HG02642 (cell line): ENCODE data around the gene ACE2.

Experiments used
- ATAC-seq: cut with Tn5 transposase; IDR thresholded peaks from one replicate; pipeline ENCODE4 v1.9.1; 2021; ENCODE audit warnings: mild to moderate bottlenecking; ENCODE audit not compliant: unreplicated experiment, poor library complexity

ACE2 gene

DNA sequence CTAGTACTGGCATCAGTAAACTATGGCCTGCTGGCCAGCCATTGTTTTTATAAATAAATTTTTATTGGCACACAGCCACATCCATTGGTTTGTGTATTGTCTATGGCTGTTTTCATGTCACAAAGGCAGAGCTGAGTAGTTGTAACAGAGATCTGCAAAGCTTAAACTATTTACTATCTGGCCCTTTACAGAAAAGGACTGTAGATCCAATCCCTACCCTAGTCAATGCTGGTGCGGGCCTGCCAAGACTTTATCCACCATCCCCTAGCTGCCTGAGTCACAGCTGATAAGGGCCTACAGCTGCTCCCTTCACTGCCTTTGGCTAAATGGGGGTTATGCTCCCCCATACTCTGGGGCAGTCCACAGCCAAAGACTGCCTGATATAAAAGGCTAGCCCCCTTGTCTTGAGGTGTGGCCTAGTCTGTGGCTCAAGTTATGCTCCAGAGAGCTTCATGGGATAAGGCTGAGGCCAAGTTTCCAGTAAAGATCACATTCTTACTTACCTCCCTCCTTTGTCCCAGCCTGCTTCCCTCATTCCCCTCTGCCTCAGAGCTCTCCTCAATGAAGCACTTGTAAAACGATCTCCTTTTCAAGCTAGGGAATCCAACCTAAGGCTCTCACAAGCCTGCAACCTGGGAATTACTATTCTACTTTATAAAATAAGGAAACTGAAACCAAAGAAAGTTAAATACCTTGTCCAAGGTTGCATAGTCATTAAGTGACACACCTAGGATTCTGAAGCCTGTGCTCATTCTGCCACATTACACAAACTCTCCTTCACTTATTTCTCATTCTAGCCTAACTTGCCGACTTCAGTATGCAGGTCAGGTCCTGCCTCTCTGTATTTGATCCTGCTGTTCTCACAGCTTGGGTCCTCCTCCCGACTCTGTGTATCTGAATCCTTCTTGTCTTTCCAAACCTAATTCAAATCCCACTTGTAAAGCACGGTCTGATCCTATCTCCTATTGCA lies 20.7 kb downstream of the ACE2 start:
- no peak for ATAC-seq

DNA sequence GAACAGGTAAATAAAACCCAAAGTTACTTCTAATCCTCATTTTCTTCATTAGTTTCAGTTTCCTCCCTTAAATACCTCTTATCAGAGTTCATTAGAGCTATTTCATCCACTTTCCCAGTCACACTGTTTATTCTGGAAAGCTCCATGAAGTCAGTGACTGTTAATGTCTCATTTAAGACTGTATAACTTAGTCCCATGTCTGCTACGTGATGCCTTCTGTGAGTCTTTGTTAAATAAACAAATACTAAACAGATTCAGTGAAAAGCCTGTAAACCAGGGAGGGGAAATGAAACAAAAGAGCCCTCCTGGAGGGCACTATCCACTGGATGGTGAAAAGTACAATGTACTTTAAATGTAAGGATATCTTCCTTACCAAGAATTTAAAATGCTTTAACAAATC lies 24.7 kb downstream of the ACE2 start:
- ATAC-seq, result no peak

DNA sequence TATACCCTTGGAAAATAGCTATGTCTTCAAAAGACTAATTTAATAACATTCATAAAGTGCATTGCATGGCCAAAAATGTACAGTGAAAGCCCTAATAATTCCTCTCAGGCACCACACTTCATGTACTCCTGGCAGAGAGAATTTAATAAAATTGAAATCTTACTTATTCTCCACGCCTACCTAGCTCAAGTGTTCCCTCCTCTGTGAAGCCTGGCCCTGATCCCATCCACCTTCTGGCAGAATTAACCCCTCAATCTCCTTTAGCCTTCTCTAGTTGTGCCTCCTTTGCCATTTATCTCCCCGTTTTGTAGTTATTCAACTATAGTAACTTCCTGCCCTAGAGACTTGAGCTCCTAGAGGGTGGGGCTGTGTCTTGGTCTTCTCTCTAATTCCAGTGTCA lies 26.7 kb downstream of the ACE2 start:
- ATAC-seq, result no peak

DNA sequence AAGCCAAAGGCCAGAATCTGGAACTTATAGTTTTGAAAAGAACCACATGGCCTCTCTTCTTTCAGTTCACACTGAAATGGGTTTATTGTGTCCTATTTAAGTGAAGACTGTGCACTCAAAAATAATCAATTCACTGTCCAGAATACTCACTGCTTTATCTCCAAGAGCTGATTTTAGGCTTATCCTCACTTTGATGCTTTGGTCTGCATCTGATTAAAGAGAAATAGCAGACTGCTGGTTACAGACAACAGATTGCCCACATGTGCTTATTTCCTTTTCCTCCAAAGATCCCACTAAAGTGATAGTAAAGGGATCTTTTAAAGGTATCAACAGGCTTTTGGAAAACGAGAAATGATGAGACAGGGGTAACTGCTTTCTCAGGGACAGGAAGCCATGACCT lies 30.6 kb downstream of the ACE2 start:
- no peak for ATAC-seq

DNA sequence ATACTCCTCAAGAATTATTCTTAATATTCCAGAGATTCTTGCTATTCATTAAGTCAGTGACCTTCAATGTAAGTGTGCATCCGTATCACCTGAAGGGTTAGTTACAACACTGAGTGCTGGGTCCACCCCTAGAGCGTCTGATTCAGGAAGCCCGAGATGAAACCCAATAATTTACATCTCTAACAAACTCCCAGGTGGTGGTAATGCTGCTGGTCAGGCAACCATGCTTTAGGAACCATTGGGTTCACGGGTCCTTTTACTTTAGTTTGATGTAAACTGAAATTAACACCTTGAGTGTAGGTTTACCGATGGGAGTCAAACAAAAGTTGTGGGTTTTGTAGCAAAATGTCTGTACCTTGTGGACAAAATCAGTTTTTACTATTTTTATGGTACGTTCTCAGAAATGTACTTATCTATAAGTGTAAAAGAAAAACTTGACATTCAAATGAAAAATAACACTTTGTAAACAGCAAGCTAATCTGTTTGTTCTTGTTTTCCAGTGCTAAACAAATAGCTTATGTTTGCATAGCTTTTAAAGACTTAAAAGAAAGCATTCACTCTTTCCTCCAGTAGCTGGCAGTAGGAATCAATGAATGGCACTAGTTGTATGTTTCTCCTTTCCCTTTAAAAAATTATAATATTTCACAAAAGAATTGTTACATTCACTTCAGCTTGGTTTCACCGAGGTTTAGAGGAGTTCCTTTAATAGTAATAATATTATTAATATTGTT lies 32.7 kb downstream of the ACE2 start:
- no peak for ATAC-seq

DNA sequence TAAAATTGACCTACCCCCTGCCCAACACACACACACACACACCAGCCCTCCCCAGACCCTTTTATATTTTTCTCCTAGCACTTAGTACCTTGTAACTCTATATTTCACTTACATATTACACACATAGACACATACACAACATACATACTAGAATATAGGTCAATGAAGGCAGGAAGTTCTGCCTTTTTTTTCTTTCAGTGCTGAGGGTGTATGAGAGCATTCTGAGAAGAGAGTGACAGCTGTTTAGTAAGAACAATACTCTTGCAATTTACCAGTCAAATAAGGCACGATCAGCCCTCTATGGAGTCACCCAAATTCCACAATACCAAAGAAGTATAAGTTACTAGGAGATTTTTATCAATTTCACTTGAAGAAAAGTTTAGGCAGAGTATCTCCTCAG lies 33.5 kb downstream of the ACE2 start:
- ATAC-seq, result no peak

DNA sequence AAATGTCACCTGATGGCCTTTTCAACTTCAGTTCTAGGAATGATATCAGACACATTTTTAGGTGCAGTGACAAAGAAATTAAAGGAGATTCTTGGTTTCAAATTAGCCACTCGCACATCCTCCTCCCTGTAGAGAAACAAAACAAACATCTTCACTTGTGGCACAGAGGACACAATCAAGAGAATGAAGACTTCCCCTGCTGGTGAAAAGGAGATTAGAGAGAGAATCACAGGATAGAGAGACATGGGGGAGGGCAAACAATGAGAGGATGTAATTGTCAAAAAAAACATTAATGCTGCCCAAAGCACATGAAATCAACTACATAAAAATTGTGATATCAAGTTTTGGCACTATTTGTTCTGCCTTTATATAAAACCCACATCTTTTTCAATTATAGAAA lies 34.5 kb downstream of the ACE2 start:
- ATAC-seq, result no peak

DNA sequence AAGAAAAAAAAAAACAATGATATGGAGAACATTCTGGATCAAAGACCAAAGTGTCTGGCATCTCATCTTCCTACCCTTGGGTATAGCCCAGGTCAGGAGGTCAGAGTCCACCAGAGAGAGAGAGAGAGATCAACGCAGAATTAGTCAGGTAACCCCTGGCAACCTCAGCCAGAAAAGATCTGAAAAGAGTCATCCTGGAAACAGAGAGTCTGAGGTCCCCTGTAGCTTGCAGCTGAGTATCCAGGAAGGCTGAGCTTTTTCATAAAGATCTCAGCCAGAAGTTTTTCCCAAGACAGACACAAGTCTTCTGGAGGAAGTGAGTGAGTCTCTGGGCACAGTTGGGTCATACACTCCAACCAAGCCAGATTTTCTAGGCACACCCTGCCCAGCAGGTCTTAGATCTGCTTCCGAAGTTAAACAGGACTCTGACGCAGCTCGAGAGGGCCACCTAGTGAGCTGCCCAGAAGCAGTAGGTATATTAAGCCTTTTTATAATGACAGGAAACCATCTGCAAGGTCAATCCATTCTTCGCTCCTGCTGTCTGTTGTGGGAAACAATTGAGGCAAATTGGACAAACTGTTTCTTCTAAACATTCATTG lies 35.7 kb downstream of the ACE2 start:
- no peak for ATAC-seq

DNA sequence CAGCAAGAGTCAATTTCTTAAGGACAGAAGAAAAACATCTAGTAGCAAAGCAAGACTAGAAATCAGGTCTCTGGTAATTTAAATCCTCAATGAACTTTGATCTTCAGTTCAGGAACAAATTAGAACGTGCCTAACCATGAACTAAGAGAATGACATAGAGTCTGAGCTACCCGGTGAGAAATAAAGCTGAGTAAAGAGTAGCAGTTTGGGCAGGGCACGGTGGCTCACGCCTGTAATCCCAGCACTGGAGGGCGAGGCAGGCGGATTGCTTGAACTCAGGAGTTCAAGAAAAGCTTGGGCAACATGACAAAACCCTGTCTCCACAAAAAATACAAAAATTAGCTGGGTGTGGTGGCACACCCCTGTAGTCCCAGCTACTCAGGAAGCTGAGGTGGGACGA lies 37.7 kb downstream of the ACE2 start:
- ATAC-seq, result no peak

DNA sequence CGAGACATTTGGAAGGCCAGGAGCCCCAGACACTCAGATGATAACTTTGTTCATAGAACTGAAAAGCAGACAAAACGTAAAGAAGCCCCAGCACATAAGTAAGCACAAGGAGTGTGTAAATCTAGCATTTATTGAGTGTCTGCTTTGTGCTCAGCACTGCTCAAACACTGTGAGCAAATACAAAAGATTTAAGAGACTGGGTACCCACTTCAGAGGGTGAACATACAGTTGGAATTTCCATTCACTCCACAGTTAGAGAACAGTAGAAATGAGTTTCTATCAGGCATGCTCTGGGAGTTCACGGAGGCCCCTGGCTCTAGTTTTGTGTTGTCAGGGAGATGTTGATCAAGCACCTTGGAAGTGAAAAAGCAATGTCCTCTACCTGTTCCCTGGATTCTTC lies 39.8 kb downstream of the ACE2 start:
- ATAC-seq, result no peak

DNA sequence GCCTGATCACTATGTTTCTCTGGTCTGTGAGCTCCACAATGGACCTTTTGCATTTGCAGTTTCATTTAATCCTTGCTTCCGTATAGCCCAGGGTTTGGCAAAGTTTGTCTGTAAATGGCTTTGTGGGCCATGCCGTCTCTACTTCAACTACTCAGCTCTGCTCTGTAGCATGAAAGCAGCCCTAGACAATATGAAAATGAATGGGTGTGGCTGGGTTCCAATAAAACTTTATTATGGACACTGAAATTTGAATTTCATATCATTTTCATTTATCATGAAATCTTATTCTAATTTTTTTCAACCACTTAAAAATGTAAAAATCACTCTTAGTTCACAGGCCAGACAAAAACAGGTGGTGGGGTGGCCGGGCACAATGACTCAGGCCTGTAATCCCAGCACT lies 41.5 kb downstream of the ACE2 start:
- ATAC-seq, result no peak

DNA sequence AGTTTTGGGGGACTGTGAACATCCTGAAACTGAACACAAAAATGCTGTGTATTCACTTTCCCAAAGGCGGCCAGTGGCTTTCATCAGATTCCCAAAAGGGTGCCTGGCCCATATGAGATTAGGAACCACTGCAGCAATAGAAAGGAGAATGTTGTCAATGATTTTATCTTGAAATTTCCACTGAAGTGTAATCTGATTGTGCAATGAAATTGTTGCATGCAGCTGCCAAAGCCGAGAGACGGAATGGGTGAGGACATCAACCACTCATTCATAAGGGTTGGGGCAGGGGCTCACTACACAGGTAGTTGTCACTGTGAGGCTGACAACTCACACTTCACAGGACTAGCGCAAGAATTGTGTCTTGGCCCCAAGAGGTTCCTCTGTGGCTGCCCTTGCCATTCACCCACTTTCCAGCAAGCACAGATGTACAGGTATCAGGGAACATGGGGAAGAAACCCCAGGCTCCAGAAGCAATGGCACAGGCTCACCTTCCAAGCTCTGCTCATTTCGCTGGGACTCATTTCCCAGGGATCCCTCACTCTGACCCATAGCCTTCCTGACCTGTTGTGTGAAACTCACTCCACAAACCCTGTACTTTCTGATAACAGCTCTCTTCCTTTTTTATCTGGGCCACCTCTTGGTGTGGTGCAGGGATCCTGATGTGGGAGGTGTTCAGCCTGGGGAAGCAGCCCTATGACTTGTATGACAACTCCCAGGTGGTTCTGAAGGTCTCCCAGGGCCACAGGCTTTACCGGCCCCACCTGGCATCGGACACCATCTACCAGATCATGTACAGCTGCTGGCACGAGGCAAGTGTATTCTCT lies 51.4 kb downstream of the ACE2 start:
- no peak for ATAC-seq

DNA sequence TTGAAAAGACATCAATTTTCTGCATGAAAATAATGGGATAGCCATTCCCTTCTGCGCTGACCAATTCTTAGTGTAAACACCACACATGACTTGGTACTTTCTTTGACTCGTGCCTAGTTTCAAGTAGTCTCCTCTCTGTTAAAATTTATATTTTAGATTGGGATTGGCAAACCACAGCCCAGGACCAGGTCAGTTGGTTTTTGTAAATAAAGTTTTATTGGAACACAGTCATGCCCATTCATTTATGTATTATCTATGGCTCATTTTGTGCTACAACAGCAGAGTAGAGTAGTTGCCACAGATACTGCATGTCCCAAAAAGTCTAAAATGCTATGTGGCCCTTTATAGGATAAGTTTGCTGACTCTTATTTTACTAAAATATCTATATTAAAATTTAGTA lies 53.4 kb downstream of the ACE2 start:
- no peak for ATAC-seq

DNA sequence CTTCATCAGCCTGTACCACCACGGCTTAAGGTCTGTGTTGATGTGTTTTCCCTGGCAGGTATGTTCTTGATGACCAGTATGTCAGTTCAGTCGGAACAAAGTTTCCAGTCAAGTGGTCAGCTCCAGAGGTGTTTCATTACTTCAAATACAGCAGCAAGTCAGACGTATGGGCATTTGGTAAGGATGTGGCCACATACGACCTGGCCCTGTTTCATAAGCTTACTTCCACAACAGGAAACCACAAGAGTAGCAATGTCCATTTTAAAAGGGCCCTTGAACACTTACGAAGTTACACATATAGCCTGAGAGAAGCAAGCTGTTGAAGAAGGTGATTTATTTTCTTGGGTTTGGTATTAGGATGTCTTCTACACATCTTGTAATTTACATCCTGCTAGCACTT lies 54.0 kb downstream of the ACE2 start:
- ATAC-seq, result no peak

DNA sequence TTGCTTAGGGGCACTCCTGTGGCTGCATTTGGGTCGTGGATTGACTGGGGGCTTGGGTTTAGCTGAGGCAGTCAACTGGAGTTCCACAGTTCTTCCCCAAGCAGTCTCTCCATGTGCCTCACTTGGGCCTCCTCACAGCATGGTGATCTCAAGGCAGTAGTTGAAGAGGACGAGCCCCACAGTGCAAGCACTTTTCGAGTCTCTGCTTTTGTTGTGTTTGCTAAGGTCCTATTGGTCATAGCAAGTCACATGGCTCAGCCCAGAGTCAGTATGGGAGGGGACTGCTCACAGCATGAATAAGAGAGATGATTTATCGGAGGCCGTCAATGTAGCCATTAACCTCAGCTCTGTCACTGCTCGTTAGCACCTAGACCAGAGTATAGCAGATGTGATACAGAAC lies 70.4 kb downstream of the ACE2 start:
- no peak for ATAC-seq

DNA sequence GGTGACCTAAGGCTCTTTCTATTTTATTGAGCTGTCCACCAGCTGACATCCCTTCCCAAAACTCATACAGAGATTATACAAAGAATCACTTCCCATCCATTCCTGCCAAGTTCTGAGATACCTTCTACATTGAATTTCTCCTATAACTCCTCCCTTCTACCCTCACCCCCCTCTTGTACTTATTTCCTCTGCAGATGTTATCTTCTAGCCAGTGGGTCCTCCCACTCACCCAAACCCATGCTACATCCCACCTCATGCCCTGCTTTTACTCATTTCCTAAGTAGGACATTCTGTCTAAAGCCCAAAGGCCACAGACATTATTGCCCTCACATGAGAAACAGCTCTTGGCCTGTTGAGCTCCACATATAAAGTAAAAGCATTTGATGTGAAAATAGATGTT lies 71.6 kb downstream of the ACE2 start:
- no peak for ATAC-seq

DNA sequence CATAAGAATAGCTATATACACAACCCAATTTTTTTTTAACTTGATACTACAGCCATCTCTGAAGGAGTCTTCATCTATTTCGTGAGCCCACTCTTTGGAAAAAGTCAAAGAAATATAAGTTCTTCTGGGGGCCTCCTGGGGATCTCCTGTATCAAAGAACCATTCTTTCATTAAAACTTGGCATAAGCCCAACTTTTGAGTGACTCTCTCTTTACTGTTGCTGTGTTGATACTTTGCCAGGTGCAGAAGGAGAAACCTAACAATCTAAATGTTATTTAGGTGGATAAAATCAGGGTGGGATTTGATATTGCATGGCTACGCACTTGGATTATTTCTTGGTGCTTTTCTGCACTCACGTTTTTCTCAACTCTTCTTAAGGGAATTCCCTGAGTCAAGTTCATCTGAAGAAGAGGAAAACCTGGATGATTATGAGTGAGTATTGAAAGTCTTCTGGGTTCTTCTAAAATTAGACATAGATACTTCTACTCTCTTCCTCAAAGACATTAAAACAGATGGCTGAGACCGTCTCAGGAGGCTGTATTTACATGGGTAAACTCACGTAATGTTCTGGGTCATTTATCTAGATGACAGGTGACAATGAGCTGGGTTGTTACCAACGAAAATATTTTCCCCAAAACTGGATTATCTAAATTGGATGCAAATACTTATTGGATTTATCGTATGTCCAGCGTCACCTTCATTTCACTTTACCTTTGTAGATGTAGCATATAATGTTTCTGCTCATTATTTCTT lies 74.9 kb downstream of the ACE2 start:
- no peak for ATAC-seq

DNA sequence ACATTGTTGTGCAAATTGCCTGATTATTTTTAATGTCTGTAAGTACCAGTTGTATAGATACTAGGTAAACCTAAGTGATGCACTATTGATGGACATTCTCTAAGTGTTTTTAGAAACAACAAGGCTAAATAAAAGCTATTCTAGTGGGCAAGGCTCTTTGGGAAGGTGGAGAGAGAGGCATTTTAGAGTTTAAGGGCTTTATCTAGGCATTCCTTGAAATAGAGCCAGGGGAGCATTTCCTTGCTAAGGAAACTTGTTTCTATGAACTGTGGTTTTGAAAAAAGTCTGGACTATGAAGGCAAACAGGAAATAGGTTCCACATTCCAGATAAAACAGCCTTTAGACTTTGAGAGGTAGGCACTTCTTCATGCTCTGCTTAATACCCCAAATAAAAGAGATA lies 76.3 kb downstream of the ACE2 start:
- no peak for ATAC-seq

DNA sequence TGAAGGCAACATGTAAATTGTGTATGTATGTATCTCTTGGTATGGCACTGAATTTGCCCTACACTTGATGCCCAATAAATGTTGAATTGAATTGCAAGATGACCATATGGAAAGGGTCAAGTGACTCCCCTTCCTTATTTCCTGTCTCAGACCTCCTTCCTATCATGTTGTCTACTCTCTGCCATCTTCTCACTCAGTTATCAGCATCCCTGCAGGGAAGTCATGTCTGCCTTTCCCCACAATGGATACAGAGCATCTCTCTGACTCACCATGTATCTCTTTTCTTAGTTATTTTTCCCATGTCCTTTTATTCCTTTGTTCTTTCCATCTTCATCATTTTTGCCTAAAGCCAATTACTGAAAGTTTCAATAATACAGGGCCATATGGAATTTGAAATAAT lies 77.7 kb downstream of the ACE2 start:
- ATAC-seq, result no peak

DNA sequence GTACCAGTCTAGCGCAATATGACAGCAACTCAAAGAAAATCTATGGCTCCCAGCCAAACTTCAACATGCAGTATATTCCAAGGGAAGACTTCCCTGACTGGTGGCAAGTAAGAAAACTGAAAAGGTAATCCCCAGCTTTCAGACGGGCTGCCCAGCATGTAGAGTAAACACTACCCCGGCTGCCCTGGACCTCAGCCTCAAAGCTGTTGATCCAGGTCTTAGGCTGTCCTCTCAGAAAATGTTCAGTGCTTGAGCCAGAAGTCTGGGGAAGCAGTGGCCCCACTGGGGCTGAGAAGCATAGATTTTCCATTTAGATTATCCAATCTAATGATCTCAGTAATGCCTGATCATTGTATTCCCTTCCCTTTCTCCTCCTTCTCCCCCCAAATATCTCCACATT lies 78.3 kb downstream of the ACE2 start:
- ATAC-seq, result no peak
